A549 treated with CORT108297 at 1 μM for 4 hours (cell line): ENCODE data around the gene RAPGEF2. TPM values are rescaled to one million over a fixed set of nuclear protein-coding genes. Genes with fewer than 3 reads are reported as not detected.

Experiments
- total RNA-seq: library from RNA; stranded (reverse); fragments of 200-300 nt; extraction: Qiagen RNA extraction; gene quantifications from 5 replicates; pipeline ENCODE4 v1.2.3, GENCODE V29; 2022

The RAPGEF2 gene
- 10.4 to 14.5 TPM (median 12.9 TPM) in 5 replicates for total RNA-seq

GRCh38 chr4:159102622-159103383 lies at the start of gene RAPGEF2:
Gene RAPGEF2, plus strand, starts transcription at chr4:159103079. Its CDS starts 1,084 bp downstream, at chr4:159104163.

